ENCODE results near the gene GJD2.

The GJD2 gene

DNA sequence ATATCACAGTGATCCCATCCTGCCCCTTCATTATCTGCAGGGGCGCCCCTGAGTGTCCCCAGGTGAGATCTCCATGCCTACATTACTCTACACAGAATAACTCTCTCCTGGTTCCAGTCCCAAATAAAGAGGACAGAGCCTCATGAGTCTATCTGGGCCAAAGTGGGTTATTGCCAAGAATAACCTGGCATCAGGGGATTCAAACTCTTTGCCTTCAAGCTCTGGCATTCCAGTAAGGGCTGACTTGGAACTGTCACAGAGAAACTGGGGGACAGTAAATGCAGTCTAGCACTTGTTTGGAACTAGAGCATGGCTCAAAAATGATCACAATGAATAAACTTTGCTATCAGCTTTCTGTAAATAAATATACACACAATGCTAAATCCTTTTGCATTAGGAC lies 30.3 kb downstream of the GJD2 start:
- no peak for DNase-seq (ENCODE audit: low read depth)

GRCh38 chr15:34722439-34722836 lies 32.4 kb downstream of the GJD2 start:
- DNase-seq (ENCODE audit: low read depth), result no peak

GRCh38 chr15:34721802-34722438 lies 32.9 kb downstream of the GJD2 start:
- no peak for DNase-seq (ENCODE audit: low read depth)

DNA sequence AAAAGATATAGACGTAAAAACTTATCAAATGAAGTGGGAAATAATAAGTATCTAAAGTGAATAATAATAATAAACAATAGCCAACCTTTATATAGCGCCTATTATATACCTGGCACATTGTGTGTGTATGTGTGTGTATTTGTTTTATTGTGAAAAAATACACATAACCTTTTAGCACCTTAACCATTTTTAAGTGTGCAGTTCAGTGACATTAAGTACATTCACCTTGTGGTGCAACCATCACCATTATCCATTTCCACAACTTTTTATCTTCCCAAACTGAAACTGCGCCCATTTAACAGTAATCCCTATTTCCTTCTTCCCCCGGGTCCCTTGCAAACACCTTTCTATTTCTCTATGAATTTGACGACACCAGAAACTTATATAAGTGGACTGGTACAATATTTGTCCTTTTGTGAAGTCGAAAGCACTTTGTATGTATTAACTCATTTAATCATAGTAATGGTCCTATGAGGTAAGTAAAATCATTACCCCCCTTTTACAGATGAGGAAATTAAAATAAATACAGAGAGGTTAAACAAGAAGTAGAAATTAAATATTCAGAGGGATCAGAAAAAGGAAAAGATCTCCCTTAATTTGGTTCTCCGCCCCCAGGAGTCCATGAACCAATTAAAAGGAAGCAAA lies 33.5 kb downstream of the GJD2 start:
- DNase-seq (ENCODE audit: low read depth), result no peak

- no peak for DNase-seq (ENCODE audit: low read depth)
These were observed 35.1 kb downstream of the GJD2 start for GRCh38 chr15:34719695-34720094.

DNA sequence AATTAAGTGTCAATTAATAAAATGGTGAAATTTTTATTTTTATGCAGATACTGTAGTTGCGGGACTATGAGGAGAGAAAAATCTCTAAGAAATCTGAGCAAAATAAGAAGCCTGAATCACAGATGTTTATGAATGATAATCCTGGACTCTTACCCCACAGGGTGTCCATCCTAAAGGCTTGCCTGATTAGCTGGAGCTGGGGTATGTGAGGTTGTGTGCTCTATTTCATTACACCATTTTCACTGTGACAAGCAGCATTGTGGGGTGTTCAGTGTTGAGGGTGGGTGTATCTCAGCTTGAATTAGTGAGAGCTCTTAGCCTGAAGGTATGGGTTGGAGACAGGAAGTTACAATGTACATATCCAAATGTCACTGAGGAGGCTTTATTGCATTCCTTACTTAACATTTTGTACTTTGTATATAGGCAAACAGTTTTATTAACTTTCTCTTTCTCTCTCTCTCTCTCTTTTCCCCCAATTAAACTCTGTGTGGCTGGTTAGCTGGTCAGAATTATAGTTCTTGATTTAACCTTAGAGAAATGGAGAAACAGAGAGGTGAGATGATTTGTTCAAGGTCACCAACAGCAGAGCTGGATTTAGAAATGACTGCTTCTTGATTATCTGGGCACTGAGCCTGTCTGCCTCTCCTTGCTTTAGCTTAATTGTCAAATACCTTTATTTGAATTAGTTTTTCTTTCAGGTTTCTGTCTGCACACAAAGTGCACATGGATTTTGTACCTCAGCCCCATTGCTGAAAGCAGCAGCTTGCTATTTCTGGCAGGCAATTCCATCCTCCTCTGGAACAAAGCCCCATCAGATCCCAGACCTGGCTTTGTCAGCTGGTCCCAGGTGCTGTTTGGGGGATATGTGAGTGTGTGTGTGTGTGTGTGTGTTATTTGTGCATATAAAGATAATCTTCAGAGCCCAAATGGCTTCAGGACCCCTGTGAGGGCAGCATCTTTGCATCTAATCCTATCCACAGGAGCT lies 35.8 kb downstream of the GJD2 start:
- no peak for DNase-seq (ENCODE audit: low read depth)

DNA sequence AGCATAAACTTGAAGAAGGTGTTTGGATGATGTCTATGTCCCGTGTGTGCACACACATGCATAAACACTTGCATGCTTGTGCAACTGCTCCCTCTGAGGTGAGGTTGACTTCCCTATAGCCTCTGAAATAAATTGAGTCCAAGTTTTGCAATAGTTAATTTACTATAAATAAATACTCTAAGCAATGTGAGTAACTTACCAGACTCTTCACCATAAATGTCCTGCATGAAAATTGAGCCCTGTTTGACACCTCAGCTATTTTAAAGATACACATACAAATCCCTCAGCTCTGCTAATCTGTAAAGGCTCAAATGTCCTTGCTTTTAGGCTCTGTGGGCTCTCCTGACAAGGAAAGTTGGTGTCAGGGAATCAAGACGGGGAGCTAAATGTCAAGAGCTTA lies 37.1 kb downstream of the GJD2 start:
- DNase-seq (ENCODE audit: low read depth), result no peak

DNA sequence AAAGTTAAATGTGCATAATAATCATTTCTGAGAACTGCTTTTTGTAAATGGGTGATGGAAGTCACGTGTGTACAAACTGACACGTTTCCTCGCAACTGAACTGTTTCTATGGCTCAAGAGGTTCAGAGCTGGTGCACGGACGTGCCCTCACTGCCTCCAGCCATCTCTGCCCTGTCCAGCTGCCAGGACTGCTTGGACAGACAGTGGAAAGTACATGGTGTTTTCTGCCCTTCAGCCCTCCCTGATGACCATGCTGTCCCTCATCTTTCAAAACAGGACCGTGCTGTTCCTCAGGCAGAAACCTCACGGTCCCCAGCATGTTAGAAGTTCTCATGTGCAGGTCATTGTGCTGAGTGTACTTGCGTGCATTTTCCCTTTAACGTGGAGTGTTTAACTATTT lies 38.7 kb downstream of the GJD2 start:
- DNase-seq (ENCODE audit: low read depth), result no peak

- no peak for DNase-seq (ENCODE audit: low read depth)
These were observed 40.2 kb downstream of the GJD2 start for GRCh38 chr15:34714476-34715121.

DNA sequence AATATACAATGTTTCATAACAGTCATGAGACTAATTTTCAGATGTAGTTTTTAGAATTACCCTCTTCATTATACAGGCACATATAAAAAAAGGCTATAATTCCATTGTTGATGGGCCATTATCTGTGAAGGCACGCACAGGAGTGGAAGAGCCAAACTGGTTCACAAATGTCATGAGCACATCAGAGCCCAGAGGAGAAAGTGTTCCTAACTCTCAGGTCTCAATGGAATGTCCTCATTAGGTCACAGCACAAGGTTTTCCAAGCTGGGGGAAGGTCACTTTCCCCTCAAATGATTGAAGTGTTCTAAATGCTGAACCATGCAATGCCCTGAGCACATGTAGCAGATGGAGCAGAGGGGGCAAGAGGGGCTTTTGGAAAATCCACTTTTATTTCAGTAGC lies 41.2 kb downstream of the GJD2 start:
- no peak for DNase-seq (ENCODE audit: low read depth)

- DNase-seq (ENCODE audit: low read depth), result no peak
These were observed 44.9 kb downstream of the GJD2 start for GRCh38 chr15:34709866-34710265.

DNA sequence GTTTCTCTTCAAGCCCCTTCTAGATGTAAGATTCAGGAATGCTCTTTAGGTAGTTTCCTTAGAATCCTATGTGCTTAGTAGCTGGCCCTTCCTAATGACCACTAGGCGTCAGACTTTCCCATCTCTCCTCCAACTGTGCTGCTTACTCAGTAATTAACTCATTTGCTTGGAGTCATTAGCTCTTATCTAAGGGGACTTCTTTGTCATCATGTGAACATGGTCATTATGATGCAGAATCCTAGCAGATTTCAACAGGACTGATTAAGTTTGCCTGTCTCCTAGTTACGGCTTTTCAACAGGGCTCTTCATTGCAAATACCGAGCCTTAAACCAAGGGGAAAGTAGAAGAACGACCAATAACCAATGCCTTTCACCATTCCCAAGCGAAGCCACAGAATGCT lies 46.4 kb downstream of the GJD2 start:
- no peak for DNase-seq (ENCODE audit: low read depth)

- DNase-seq (ENCODE audit: low read depth), result no peak
These were observed 53.3 kb downstream of the GJD2 start for GRCh38 chr15:34701536-34701935.

Measured in stimulated activated CD8-positive, alpha-beta memory T cell treated with anti-CD3 and anti-CD28 coated beads, Interleukin-15, amount 100 ng/mL, for 24 hours (primary cell).